Loucy (cell line): ENCODE results near the gene KCTD6.

Source experiments
- CTCF ChIP-seq: fragments of 200-600 bp; sonication (generic); conservative IDR thresholded peaks from 2 replicates; pipeline ENCODE4 v1.5.1; 2014; ENCODE audit warnings: mild to moderate bottlenecking, antibody characterized with exemption, low read length
- EZH2phosphoT487 ChIP-seq: fragments of 200-600 bp; IDR thresholded peaks from 2 replicates; pipeline ENCODE4 v1.6.1; 2018; ENCODE audit warnings: antibody characterized with exemption, mild to moderate bottlenecking, moderate library complexity, borderline replicate concordance

DNA sequence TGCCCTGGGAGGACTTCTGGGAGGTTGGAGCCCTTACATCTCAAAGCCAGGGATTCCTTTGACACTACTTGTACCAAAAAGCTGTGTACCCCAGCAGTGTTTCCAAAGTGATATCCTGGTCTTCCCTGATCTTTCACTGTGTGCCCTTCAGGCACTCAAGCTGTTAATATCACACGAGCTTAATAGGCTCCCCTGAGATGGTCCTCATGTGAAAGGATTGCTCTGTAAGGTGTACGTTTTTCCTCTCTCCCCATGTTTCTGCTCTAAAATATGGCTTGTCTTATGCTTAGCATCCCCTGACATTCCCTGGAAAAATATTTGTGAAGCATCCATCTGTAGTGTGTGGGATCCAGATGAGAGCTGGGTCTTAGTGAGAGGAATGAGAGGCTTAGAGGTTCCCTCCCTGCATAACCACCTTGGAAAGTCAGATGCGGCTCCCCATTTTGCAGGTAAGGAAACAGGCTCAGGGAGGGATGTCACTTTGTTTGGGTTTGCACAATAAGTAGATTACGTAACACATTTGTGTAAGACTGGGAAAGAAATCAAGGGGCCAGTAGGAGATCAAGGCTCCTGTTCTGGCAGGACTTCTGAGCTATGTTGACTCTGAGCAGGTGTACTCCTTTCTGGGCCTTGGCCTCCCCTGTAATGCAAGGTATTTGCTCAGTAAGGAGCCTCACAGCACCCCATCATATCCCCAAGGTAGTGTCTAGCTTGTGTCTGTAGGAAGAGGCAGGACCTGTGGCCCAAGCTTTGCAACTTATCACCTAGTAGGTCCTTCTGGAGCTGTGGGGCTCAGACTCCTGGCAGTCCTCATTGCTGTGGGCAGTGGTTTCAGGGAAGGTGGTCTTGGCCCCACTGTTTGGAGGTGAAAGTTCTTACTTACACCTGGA lies 45.8 kb downstream of the KCTD6 start:
- no peak for TF ChIP-seq CTCF
- TF ChIP-seq EZH2phosphoT487 = no peak
